Stimulated activated CD4-positive, alpha-beta T cell treated with anti-CD3 and anti-CD28 coated beads, Interleukin-4, amount 100 ng/mL, for 24 hours (primary cell): ENCODE results near the gene MYCN.
"Not testable (repeated sequence)": the region's sequence is repeated elsewhere in the genome, so short reads cannot be mapped to it uniquely, and the experiment has no call there.

Experiments used
- DNase-seq: peaks from one replicate; pipeline ENCODE4 v3.0.0-alpha.2; 2020

The MYCN gene

DNA sequence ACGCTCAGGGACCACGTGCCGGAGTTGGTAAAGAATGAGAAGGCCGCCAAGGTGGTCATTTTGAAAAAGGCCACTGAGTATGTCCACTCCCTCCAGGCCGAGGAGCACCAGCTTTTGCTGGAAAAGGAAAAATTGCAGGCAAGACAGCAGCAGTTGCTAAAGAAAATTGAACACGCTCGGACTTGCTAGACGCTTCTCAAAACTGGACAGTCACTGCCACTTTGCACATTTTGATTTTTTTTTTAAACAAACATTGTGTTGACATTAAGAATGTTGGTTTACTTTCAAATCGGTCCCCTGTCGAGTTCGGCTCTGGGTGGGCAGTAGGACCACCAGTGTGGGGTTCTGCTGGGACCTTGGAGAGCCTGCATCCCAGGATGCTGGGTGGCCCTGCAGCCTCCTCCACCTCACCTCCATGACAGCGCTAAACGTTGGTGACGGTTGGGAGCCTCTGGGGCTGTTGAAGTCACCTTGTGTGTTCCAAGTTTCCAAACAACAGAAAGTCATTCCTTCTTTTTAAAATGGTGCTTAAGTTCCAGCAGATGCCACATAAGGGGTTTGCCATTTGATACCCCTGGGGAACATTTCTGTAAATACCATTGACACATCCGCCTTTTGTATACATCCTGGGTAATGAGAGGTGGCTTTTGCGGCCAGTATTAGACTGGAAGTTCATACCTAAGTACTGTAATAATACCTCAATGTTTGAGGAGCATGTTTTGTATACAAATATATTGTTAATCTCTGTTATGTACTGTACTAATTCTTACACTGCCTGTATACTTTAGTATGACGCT, 5.8 kb downstream of the MYCN start:
- no peak for DNase-seq

DNA sequence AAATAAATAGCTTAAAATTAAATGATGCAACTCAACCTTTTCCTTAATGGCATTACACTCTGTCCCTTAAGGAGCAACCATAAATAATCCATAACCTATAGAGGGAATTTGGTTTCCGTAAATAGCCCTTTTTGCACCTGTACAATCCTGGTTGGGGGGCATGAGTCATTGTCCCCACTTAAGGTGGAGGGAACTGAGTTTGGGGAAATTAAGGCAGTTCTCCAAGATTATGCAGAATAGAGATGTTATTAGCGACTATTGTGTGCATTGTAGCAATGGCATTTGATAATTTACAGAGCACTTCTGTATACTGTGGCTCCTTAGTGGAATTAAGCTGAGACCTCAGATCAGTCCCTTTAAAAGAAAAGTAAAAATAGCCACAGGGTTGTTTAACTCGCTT, 6.6 kb downstream of the MYCN start:
- DNase-seq = no peak

DNA sequence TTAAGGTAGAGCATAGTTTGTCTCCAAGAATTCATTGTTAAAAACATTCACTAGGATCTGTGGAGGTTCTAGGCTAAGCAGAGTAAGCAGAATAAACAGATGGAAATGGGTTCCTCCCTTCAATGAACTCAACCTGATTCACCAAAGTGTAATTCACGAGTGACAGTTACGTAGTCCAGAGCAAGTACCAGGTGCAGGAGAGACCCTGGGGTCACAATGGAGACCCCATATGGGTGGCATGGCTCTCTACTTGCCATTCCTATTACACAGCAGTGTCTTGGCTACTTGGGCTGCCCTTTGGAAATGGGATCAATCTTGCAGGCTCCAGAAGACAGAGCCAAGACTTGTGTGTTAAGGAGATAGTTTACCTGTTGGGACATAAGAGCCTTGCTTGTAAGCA, 7.1 kb downstream of the MYCN start:
- no peak for DNase-seq

DNA sequence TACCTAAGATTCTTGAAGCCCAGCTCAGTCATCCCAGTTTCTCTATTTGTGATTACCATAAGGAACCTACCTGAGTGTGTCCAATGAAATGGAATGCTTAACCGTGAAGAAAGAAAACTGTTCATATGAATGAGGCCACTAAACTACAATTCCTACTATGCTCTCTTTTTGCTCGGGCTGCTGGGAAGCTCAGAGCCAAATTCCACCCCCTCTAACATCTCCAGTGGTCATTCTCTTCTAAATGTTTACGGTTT, 8.3 kb downstream of the MYCN start:
- DNase-seq = no peak

DNA sequence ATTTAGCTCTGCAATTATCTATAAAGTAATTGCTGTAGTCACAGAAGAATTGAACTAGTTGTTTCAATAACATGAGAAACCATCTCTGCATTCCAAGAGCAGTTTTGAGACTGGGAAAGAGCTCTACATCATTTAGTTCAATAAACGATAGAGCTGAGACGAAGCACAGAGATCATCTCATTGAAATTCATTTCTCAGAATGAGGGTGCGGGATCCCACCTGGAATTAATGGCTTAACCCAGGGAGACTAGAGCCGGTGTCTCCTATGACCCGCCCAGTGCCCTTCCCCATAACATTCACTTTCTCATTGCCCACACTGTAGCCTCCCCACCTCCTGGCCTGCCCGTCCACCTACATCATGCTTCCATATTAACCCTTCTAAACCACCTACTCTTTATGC, 8.8 kb downstream of the MYCN start:
- no peak for DNase-seq

DNA sequence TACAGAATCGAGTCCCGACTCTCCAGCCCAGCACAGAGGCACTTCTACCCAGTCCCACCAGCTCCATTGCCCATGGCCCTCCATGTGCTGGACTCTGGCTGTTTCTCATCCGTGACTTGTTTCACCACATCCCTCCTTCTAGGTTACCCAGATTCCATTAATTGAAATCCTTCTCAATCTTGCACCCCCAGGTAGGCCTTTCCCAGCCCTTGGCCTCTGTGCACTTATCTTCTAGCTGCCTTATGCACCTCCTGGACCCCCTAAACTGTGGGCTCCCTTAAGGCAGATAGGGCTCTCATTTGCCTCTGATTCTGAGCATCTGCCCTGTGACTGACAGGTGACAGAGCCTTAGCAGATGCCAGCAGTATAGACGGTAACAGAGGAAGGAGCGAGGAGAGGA, 9.2 kb downstream of the MYCN start:
- DNase-seq = no peak

DNA sequence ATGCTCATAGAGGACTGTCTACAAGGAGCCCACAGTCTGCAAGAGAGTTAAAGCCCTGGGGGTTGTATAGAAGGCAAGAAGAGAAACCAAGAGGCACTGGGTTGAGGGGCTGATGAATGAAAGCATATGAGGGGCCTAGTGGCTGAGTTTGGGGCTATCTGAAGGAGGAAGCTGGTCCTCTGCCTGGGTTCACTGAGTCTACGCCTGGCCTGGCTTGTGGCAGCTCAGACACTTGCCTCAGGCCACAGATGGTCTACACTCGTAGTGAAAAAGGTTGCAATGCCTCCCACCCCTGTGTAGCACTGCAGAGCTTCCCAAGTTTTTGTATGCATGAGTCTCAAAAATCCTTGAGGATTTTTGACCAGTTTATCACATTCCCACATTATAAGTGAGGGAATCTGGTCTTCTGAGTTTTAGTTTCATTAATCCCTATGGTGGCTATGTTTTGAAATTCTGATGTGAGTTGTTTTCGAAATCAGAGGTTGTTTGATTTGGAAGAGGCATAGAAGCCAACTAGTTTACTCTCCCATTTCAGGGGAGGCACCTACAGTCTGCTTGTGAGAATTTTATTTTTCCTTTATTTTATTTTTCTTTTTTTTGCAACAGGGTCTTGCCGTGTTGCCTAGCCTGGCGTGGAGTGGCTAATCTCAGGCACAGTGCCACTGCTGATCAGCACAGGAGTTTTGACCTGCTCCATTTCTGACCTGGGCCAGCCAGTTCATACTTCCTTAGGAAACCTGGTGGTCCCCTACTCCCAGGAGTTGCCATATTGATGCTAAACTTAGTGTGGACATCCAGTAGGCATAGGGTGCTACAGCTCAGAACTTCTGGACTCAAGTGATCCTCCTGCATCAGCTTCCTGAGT, 10.0 kb downstream of the MYCN start:
- no peak for DNase-seq

DNA sequence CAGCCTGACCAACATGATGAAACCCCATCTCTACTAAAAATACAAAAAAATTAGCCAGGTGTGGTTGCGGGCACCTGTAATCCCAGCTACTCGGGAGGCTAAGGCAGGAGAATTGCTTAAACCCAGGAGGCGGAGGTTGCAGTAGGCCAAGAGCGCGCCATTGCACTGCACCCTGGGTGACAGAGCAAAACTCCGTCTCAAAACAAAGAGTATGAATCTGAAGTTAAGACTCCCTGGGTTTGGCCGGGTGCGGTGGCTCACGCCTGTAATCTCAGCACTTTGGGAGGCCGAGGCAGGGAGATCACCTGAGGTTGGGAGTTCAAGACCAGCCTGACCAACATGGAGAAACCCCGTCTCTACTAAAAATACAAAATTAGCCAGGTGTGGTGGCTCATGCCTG, 11.6 kb downstream of the MYCN start:
- not testable (repeated sequence) for DNase-seq

DNA sequence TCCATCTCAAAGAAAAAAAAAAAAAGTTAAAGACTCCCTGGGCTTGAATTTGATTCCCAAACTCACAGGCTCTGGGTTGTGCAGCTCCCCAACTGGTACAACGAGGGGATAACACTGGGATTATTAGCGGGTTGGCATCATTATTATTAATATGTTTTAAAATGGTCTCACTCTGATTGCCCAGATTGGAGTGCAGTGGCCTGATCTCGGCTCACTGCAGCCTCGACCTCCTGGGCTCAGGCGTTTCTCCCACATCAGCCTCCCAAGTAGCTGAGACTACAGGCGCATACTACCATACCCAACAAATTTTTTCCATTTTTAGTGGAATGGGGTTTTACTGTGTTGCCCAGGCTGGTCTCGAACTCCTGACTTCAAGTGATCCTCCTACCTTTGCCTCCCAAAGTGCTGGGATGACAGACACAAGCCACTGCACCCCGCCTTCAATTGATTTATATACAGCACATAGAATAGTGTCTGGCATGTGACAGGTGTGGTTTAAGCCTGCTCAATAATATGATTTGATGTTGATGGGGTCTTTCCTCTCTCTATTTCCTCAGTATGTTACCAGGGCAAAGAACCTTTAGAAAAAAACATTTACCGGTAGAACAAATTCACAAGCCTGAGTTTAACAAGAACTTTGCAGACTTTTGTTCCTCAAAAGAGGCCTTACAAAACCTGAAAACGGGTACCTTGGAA, 12.2 kb downstream of the MYCN start:
- DNase-seq = no peak

DNA sequence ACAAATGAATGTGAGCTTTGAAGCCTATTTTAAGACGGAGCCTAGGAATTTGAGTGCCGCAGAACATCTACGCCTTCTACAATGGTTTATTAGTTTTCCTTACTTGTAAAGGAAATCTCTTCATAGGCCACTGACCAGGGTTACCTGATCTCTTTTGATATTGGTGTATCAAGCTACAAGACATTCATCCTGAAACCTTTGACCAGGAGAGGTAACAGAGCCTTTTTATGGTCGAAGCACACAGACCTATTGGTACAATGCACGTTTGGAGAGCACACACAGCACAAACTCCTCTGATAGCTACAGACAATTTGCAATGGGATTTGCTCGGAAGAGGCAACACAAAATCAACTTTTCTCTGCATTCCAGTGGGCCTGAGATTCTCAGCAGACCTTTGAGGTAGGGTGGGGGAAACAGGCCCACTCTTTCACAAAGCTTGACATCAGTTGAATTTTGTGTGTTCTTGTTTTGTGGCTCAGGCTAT, 12.8 kb downstream of the MYCN start:
- no peak for DNase-seq

DNA sequence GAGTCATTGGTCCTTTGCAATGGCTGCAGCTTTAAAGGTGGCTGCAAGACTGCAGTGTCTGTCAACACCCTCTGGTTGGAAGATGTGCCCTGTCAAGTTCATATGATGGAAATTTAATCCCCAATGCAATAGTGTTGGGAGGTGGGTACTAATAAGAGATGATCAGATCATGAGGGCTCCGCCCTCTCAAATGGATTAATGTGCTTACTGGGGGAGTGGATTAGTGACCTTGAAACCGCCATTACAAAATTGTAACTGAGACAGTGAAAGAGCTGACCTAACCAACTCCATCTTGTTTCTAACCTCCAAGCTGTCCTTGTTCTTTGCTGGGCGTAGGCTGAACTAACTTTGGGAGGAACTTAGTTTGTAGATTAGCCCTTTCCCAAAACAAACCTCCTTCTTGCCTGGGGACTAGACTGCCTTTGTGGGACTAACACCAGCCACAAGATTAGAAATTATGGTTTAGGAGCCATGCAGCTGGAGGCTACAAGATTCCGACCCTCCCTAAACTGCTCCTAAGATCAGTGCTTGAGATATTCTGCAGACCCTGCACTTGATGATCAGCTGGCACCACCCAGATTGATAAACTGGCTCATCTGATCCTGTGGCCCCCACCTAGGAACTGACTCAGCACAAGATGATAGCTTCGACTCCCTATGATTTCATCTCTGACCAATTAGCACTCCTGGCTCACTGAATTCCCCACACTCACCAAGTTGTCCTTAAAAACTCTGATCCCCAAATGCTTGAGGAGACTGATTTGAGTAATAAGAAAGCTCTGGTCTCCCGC, 13.7 kb downstream of the MYCN start:
- DNase-seq = no peak

DNA sequence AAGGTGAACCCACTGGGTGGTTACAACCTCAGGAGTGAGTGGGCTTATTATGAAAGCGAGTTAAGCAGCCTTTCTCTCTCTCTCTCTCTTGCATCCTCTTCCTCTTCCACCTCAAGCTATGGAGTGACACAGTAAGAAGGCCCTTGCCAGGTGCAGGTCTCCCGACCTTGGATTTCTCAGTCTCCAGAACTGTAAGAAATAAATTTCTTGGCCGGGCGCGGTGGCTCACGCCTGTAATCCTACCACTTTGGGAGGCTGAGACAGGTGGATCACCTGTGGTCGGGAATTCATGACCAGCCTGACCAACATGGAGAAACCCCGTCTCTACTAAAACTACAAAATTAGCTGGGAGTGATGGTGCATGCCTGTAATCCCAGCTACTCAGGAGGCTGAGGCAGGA, 14.4 kb downstream of the MYCN start:
- no peak for DNase-seq

DNA sequence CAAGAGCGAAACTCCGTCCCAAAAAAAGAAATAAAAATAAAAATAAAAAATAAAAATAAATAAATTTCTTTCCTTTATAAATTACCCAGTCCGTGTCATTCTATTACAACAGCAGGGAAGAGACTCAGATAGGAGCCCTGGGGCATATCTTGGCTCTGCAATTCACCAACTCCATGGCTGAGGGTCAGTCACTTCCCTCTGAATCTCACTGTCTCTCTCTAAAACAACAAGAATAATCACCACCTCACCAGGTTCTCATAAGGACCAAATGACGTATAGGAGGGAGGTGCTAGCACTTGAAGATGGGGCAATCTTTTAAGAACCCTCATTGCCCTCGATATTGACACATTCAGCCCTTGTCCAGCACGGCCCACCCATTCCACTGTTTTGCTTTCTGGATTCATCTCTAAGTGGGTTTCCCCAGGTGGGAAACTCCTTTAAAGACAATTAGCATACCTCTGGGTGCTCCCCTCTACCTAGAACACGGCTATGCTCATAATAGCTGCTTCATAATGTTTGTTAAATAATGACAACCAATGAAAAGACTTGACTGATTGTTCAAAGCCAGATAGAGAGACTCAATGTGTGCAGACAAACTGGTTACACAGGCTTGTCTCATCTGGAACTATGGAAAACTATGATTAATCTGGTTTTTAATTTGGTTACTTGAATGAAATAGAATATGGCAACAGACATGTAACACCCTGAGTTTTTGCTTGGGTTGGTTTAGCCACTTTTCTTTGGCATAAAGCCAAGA, 15.1 kb downstream of the MYCN start:
- DNase-seq = no peak

DNA sequence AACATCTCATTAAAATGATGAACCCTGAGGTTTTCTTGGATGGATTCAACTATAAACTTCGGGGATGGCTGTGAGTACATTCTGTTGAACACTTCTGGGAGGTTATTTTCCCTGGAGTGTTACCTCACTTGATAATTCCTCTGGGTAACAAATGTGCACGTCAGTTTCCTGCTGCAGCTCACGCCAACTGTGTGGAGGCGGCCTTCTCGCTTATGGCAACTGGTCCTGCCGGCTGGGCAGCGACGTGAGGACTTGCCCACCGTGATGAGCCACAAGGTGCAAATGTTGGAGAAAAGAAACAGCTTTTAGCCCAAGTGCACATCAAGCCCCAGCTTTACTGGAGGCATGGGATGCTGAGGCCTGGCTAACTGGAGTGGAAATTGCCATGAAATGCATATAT, 15.9 kb downstream of the MYCN start:
- no peak for DNase-seq

DNA sequence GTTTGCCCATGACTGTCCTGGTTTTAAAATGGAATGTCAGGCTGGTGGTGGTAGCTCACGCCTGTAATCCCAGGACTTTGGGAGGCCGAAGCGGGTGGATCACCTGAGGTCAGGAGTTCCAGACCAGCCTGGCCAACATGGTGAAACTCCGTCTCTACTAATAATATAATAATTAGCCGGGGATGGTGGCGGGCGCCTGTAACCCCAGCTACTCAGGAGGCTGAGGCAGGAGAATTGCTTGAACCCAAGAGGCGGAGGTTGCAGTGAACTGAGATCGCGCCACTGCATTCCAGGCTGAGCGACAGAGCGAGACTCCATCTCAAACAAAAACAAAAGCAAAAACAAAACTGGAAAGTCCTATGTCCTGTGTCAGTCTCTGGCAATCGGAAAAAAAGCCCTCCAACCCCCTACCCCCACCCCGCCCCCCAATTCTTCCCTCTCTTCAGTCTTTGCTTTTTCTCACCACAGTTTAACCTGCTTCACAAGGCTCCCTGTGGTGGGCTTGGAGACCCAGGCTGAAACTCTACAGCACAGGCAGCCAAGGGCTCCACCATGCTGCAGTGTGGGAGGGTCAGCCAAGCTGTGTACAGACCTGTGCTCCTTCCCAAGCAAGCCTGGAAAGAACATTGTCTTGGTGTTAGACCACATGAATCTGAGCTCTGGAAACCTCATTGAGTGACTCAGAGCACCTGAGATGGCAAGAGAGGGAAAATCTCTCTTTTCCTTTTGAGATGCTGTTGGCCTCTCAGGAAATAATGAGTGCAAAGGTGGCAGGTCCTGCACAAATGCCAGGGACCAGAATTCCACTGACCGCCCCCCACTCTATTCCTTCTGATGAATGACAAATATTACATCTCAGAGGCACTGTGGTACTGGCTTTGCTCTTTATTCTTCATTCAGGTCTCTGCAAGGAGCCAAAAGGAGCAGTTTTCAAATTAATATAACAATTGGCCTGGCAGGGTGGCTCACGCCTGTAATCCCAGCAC, 16.7 kb downstream of the MYCN start:
- no peak for DNase-seq

DNA sequence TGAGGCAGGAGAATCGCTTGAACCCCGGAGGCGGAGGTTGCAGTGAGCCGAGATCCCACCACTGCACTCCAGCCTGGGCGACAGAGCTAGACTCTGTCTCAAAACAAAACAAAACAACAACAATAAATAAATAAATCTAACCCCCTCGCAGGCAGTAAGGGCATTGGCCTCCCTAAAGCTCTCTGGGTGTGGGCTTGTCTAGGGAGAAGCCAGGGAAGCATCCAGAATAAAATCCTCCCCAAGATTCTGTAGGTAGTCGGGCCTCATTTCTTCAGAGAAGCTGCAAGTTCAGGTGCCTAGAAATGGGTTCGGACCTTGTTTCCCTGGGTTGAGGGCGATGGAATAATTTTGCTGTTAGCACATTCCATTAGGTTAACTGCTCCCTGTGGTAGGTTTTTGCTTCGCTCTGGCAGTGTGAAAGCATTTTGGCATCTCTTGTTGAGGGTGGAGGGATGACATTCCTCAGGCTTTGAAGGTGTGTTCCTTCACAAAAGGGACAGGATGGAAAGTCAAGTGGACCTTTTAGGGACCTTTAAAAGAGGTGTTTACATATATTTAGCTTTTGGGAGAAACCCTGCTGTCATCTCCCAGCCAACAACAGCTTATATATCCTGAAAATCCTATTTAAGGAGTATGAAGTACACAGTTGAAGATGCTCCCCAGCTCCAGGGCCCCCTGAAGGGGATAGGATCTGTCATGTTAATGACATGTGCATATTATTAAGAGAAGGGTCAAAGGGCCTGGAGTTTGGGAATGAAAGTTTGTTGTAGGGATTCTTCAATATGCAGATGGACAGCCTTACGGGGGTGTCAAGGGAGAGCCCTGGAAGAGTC, 17.7 kb downstream of the MYCN start:
- no peak for DNase-seq

DNA sequence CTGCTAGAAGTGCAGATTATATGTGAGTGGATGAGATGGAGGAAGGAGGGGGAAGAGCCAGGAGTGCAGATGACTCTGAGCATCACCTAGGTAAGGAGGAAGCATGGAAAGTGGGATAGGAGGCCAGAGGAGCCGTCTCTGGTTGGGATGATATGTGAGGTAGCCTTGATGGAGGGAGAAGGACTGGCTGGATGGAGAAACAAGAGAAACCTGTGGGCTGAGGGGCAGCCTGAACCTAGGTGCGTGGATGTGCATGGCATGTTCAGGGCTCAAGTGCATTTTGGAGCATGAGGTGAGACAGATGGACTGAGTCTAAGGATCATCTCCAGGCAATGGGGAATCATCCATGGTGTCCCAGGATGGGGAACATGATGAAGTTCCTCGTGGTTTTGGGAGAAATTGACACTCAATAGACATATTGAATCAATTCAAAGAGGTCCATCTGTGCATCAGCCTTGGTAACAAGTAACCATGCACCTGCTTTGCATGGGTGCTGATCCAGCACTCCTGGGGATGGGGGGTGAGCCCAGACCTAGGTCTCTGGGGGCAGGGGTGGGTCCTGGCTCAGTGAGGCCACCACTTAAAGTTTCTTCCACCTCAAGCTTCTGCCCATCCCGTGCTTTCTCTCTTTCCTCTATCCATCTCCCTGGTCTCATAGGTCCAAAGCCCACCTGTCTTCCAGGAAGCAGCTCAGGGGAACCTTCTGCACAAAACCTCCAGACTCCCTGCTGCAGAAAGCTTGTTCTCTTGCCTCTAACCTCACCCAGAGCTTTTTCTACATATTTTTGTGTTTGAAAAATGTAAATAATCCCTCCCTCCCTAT, 19.2 kb downstream of the MYCN start:
- DNase-seq = no peak

DNA sequence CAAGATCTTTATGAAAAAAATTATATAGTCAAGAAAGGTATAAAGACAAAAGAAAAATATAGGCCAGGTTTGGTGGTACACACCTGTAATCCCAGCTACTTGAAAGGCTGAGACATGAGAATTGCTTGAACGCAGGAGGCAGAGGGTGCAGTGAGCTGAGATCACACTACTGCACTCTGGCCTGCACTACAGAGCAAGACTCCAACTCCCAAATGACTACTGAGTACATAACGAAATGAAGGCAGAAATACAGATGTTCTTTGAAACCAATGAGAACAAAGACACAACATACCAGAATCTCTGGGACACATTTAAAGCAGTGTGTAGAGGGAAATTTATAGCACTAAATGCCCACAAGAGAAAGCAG, 19.8 kb downstream of the MYCN start:
- DNase-seq = not testable (repeated sequence)
